DND-41 (cell line): ENCODE measurements around the gene ST3GAL6.

Experiments used
- EZH2 ChIP-seq: IDR thresholded peaks from 3 replicates; pipeline ENCODE4 v1.6.1; 2012; ENCODE audit warnings: borderline replicate concordance, low read depth, mild to moderate bottlenecking, moderate library complexity, low read length, inconsistent platforms; ENCODE audit not compliant: severe bottlenecking
- TF ChIP-seq, protein P1 (sequence below): IDR thresholded peaks from 2 replicates; pipeline ENCODE4 v1.5.1; 2012; ENCODE audit warnings: borderline replicate concordance, low read length, moderate library complexity, mild to moderate bottlenecking; ENCODE audit not compliant: poor library complexity, severe bottlenecking; ENCODE audit errors: extremely low read depth

DNA sequence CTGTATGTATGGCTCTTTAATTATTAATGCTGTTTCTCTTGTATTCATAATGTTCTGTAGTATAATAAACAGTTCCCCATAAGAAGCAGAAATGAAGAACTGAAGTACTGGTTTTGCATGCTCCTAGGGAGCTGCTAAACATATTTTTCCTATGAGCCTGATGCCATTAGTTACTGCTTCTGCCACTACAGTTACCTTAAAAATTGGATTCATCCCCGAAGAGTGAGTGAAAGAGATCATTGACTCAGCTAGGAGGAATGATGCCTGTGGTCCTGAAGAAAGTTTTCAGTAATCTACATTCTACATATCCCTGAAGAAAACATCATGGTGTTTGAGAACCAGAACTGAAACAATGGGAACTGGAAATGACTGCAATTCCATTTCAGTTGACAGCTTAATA is 37.1 kb upstream of the ST3GAL6 start:
- TF ChIP-seq, protein P1, sequence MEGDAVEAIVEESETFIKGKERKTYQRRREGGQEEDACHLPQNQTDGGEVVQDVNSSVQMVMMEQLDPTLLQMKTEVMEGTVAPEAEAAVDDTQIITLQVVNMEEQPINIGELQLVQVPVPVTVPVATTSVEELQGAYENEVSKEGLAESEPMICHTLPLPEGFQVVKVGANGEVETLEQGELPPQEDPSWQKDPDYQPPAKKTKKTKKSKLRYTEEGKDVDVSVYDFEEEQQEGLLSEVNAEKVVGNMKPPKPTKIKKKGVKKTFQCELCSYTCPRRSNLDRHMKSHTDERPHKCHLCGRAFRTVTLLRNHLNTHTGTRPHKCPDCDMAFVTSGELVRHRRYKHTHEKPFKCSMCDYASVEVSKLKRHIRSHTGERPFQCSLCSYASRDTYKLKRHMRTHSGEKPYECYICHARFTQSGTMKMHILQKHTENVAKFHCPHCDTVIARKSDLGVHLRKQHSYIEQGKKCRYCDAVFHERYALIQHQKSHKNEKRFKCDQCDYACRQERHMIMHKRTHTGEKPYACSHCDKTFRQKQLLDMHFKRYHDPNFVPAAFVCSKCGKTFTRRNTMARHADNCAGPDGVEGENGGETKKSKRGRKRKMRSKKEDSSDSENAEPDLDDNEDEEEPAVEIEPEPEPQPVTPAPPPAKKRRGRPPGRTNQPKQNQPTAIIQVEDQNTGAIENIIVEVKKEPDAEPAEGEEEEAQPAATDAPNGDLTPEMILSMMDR: no peak
- no peak for TF ChIP-seq EZH2
